ENCODE measurements around the gene IL23R. TPM values are rescaled to one million over a fixed set of nuclear protein-coding genes. Genes with fewer than 3 reads are reported as not detected.

IL23R gene, protein sequence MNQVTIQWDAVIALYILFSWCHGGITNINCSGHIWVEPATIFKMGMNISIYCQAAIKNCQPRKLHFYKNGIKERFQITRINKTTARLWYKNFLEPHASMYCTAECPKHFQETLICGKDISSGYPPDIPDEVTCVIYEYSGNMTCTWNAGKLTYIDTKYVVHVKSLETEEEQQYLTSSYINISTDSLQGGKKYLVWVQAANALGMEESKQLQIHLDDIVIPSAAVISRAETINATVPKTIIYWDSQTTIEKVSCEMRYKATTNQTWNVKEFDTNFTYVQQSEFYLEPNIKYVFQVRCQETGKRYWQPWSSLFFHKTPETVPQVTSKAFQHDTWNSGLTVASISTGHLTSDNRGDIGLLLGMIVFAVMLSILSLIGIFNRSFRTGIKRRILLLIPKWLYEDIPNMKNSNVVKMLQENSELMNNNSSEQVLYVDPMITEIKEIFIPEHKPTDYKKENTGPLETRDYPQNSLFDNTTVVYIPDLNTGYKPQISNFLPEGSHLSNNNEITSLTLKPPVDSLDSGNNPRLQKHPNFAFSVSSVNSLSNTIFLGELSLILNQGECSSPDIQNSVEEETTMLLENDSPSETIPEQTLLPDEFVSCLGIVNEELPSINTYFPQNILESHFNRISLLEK
- total RNA-seq: 0.23 TPM in 2 replicates

GRCh38 chr1:67166196-67166595 lies at the start of gene IL23R:
IL23R (plus strand) TSS chr1:67166454; CDS start chr1:67168121, 1,667 bp downstream.
- intact Hi-C loops (cut with micrococcal nuclease): no loop called here

- intact Hi-C loops (cut with micrococcal nuclease): no loop called here
Observed at GRCh38 chr1:67118191-67118590, 48.1 kb upstream of the IL23R start.

GRCh38 chr1:67118646-67119045 lies 47.6 kb upstream of the IL23R start:
- intact Hi-C loops (cut with micrococcal nuclease): no loop called here

- intact Hi-C loops (cut with micrococcal nuclease): no loop called here
Observed at GRCh38 chr1:67120855-67121619, 45.2 kb upstream of the IL23R start.

DNA sequence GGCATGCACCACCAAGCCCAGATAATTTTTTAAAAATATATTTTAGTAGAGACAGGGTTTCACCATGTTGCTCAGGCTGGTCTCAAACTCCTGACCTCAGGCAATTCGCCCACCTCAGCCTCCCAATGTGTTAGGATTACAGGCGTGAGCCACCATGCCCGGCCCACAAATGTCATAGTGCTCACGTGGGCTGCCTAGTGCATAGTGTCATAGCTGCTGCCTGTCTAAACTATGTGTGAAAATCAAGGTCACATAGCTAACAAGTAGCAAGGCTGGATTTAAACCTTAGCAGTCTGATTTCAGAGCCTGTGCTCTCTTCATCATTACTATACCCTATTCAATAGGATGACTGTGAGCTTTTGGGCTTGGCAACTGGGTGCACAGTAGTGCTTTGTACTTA lies 41.8 kb upstream of the IL23R start:
- intact Hi-C loops (cut with micrococcal nuclease): no loop called here

- intact Hi-C loops (cut with micrococcal nuclease): no loop called here
Observed at GRCh38 chr1:67126111-67126746, 40.0 kb upstream of the IL23R start.

GRCh38 chr1:67126974-67127373 lies 39.3 kb upstream of the IL23R start:
- intact Hi-C loops (cut with micrococcal nuclease): no loop called here

DNA sequence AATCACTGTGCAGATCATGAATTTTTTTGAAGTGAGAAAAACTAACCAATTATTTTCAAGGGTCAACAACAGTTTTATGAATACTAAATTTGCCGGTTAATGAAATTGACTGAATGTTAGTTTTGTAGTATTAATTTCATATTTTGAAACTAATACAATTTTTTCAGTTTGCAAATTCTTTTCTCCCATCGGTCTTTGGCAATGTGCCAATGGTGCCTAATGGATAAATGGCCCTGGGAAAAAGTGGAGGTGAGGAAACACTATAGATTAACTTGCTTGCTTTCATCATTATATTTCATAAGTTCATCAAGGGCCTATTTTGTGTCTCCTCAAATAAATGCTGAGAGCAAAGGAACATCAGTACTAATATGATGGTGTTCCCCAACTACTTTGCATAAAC lies 35.6 kb upstream of the IL23R start:
- intact Hi-C loops (cut with micrococcal nuclease): no loop called here

DNA sequence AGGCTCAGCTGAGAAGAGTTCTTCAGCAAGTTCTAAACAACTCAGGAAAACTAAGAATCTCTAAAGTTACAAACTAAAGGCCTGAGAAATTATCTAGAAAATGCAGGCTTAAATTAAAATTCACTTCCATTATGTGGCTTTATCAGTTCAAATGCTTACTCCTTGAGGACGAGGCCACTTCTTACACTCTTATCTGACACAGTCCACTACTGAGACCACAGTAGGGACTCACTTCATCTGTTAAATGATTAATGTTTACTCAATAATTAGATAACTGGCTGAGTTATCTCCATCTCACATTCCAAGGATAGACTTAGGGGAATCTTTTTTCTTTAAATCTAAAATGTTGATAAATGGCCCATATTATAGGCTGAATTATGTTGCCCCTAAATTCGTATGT lies 33.1 kb upstream of the IL23R start:
- intact Hi-C loops (cut with micrococcal nuclease): no loop called here

DNA sequence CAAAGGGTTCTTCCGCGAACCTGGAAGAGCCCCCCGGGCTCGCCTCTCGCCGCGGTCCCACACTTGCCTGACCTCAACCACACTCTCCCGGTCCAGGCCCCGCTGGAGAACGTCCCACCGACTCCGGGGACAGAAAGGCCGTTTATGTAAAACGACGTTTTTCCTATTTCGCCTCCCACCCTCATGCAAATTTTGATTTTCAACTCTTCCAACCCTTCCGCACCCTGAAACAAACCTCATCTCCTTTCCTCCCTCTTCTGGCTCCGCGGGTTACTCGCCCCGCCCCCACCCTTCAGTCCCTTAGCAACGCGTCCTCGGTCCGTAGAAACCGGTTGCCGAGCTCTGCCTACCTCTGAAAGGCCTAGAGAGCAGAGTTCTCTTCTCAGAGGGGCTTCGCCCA lies 31.6 kb upstream of the IL23R start, which contains the start of gene C1orf141:
Gene C1orf141, minus strand, starts transcription at position 276 of the 400 bp plus-strand sequence. CDS start 7,730 bp downstream, outside the sequence.
- intact Hi-C loops (cut with micrococcal nuclease): no loop called here

- intact Hi-C loops (cut with micrococcal nuclease): no loop called here
Observed at GRCh38 chr1:67135354-67135753, 30.9 kb upstream of the IL23R start.

GRCh38 chr1:67137307-67137753 lies 28.9 kb upstream of the IL23R start:
- intact Hi-C loops (cut with micrococcal nuclease): no loop called here

DNA sequence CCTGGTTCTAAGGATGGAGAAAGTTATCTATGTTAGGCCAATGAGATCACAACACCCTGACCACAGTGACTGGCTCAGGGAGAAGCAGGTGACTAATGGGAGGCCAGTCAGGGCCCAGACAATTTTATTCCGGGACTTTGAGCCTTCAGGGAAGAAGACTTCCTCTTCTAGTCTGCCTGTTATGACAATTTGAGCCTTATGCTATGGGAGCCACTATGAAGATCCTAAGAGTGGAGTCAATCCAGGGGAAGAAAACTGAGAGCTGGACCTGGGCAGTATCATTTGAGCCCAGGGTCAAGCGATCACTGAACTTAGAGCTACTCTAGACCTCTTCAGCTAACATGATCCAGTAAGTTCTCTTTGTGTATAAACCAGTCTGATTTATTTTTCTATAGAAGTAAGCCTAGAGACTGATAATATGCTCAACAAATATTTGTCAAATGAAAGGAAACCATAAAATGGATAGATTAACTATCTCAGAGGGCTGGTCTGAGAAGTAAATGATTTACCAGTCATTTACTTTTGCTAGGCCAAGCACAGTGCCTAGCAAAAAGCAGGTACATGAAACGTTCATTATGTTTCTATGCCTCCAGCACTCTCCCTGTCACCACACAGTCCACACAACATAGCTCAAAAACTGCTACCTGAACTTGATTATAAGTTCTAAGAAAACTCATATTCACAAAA lies 27.3 kb upstream of the IL23R start:
- intact Hi-C loops (cut with micrococcal nuclease): no loop called here

GRCh38 chr1:67140460-67140859 lies 25.8 kb upstream of the IL23R start:
- intact Hi-C loops (cut with micrococcal nuclease): loop anchor here (10.0 kb wide), 1 partner anchor 216 kb away; the partner anchor contains the start of genes DNAI4 and MIER1

GRCh38 chr1:67141832-67142231 lies 24.4 kb upstream of the IL23R start:
- intact Hi-C loops (cut with micrococcal nuclease): loop anchor here (10.0 kb wide), 1 partner anchor 217 kb away; the partner anchor contains the start of genes DNAI4 and MIER1

DNA sequence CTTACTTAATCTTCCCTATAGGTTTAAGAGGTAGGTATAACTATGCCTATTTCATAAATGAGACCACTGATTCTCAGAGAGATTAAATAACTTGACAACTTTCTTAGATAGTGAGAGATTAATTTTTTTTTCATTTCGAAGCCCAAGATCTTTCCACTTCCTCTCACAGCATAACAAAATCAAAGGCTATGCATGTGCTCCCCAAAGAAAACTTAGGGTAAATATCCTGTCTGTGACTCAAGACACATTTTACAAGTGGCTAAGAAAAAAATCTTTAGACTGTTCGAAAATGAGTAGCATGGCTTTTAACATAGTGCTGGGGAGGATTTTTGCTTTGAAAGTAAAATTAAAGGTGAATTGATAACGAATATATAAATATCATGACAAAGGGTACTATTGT lies 23.3 kb upstream of the IL23R start:
- intact Hi-C loops (cut with micrococcal nuclease): loop anchor here (10.0 kb wide), 1 partner anchor 218 kb away; the partner anchor contains the start of genes DNAI4 and MIER1

- intact Hi-C loops (cut with micrococcal nuclease): loop anchor here (1.0 to 10.0 kb wide), 2 partner anchors 67 to 219 kb away; partner anchors contain the start of genes DNAI4 and MIER1
Observed at GRCh38 chr1:67143966-67144365, 22.3 kb upstream of the IL23R start.

GRCh38 chr1:67144696-67145095 lies 21.6 kb upstream of the IL23R start:
- intact Hi-C loops (cut with micrococcal nuclease): loop anchor here (1.0 to 10.0 kb wide), 4 partner anchors 67 to 220 kb away; partner anchors contain the start of genes DNAI4, MIER1 and SLC35D1

- intact Hi-C loops (cut with micrococcal nuclease): loop anchor here (5.0 to 10.0 kb wide), 3 partner anchors 94 to 221 kb away; partner anchors contain the start of genes DNAI4, MIER1 and SLC35D1
Observed at GRCh38 chr1:67146101-67146500, 20.2 kb upstream of the IL23R start.

- intact Hi-C loops (cut with micrococcal nuclease): loop anchor here (5.0 to 10.0 kb wide), 3 partner anchors 94 to 222 kb away; partner anchors contain the start of genes DNAI4, MIER1 and SLC35D1
Observed at GRCh38 chr1:67146539-67146938, 19.7 kb upstream of the IL23R start.
